MM.1S (cell line): ENCODE measurements around the gene CDK2AP2.
A peak's percentile ranks its signal among the peaks of the same experiment; 100 is the strongest.
"Not testable (repeated sequence)": the region's sequence is repeated elsewhere in the genome, so short reads cannot be mapped to it uniquely, and the experiment has no call there.

Experiments used
- DNase-seq: peaks from one replicate; pipeline ENCODE4 v3.0.0-alpha.2; 2015
- H2AFZ ChIP-seq: fragments of 300-600 bp; sonication (generic); 2 replicates; pipeline ENCODE4 v1.6.0; 2016; ENCODE audit warnings: antibody characterized with exemption, low read length
- H3F3A ChIP-seq: fragments of 300-600 bp; sonication (generic); 2 replicates; pipeline ENCODE4 v1.6.1; 2016; ENCODE audit warnings: mild to moderate bottlenecking, antibody characterized with exemption, low read length, moderate library complexity, mixed read lengths; ENCODE audit not compliant: insufficient read depth
- H3K27ac ChIP-seq: fragments of 300-600 bp; sonication (generic); 2 replicates; pipeline ENCODE4 v1.5.1; 2016; ENCODE audit warnings: mild to moderate bottlenecking, low read length
- H3K27me3 ChIP-seq: fragments of 300-600 bp; sonication (generic); replicated peaks from 2 replicates; pipeline ENCODE4 v1.6.0; 2016; ENCODE audit warnings: low read length; ENCODE audit not compliant: insufficient read depth
- H3K36me3 ChIP-seq: fragments of 300-600 bp; sonication (generic); replicated peaks from 2 replicates; pipeline ENCODE4 v1.6.1; 2016; ENCODE audit warnings: mild to moderate bottlenecking, low read length, mixed read lengths; ENCODE audit not compliant: insufficient read depth
- H3K4me1 ChIP-seq: fragments of 300-600 bp; sonication (generic); 2 replicates; pipeline ENCODE4 v1.6.1; 2016; ENCODE audit warnings: low read length, mixed read lengths
- H3K4me2 ChIP-seq: fragments of 300-600 bp; sonication (generic); 2 replicates; pipeline ENCODE4 v1.6.0; 2016; ENCODE audit warnings: low read depth, low read length
- H3K4me3 ChIP-seq: fragments of 300-600 bp; sonication (generic); 2 replicates; pipeline ENCODE4 v1.5.1; 2016; ENCODE audit warnings: low read length, mixed read lengths
- H3K79me2 ChIP-seq: fragments of 300-600 bp; sonication (generic); 2 replicates; pipeline ENCODE4 v1.6.1; 2016; ENCODE audit warnings: mixed run types, low read length, mixed read lengths
- H3K9ac ChIP-seq: fragments of 300-600 bp; sonication (generic); 2 replicates; pipeline ENCODE4 v1.6.1; 2016; ENCODE audit warnings: low read length, mixed read lengths
- H3K9me2 ChIP-seq: fragments of 300-600 bp; sonication (generic); replicated peaks from 2 replicates; pipeline ENCODE4 v1.6.1; 2016; ENCODE audit warnings: mild to moderate bottlenecking, low read length, mixed read lengths; ENCODE audit not compliant: insufficient read depth
- H3K9me3 ChIP-seq: fragments of 300-600 bp; sonication (generic); replicated peaks from 2 replicates; pipeline ENCODE4 v1.6.1; 2016; ENCODE audit warnings: mild to moderate bottlenecking, low read length, mixed read lengths; ENCODE audit not compliant: insufficient read depth
- H4K20me1 ChIP-seq: fragments of 300-600 bp; sonication (generic); 2 replicates; pipeline ENCODE4 v1.6.1; 2016; ENCODE audit warnings: mild to moderate bottlenecking, low read length, moderate library complexity, mixed read lengths; ENCODE audit not compliant: insufficient read depth
- EZH2 ChIP-seq: fragments of 300-600 bp; sonication (generic); optimal IDR thresholded peaks from 2 replicates; pipeline ENCODE3; 2017; ENCODE audit warnings: low read depth, mild to moderate bottlenecking, antibody characterized with exemption, low read length, mixed read lengths
- EZH2phosphoT487 ChIP-seq: fragments of 300-600 bp; sonication (generic); IDR thresholded peaks from 2 replicates; pipeline ENCODE4 v1.6.1; 2018; ENCODE audit warnings: antibody characterized with exemption, low read length
- TF ChIP-seq, protein P1 (sequence below): fragments of 300-600 bp; sonication (generic); IDR thresholded peaks from 2 replicates; pipeline ENCODE4 v1.5.1; 2016; ENCODE audit warnings: antibody characterized with exemption, low read length, mixed read lengths

The CDK2AP2 gene

DNA sequence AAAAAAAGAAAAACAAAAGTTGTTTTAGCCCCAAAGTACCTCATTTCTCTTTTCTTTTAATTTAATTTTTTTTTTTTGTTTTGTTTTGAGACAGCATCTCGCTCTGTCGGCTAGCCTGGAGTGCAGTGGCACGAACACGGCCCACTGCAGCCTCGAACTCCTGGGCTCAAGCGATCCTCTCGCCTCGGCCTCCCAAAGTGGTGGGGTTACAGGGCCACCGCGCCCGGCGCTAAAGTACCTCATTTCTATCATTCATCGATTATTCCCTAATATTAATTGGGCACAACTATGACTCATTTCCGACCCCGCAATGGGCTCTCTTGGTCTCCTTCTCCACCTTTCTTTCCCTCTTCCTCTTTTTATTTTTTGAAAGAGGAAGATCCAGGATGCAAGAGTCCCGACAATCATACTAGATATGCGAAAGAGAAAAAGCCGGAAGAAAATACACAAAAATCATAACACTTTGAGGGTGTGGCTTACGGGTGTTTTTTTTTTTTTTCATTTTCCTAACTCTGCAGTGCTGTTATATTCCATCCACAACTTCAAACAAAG is 25.6 kb downstream of the CDK2AP2 start:
- Histone ChIP-seq H3K79me2 (peaks cover 26% of the 10 kb centered on the region), H3K9me3 (no peaks in the 10 kb centered on the region), H3K4me3 (peak overlapping the region; percentile 67), H3K9me2 (no peaks in the 10 kb centered on the region), H2AFZ (peak overlapping the region; percentile 90), H3F3A (no peaks in the 10 kb centered on the region), H3K4me2 (peak overlapping the region; percentile 56), H4K20me1 (no peaks in the 10 kb centered on the region), H3K27ac (peak overlapping the region; percentile 38; the same call in 1 of the 2 replicates), H3K4me1 (peaks cover 20% of the 10 kb centered on the region), H3K27me3 (peaks cover 21% of the 10 kb centered on the region), H3K36me3 (no peaks in the 10 kb centered on the region), H3K9ac (peak overlapping the region; percentile 55; the same call in 1 of the 2 replicates)
- TF ChIP-seq EZH2 (no peak), EZH2phosphoT487 (no peak)
- TF ChIP-seq, protein P1, sequence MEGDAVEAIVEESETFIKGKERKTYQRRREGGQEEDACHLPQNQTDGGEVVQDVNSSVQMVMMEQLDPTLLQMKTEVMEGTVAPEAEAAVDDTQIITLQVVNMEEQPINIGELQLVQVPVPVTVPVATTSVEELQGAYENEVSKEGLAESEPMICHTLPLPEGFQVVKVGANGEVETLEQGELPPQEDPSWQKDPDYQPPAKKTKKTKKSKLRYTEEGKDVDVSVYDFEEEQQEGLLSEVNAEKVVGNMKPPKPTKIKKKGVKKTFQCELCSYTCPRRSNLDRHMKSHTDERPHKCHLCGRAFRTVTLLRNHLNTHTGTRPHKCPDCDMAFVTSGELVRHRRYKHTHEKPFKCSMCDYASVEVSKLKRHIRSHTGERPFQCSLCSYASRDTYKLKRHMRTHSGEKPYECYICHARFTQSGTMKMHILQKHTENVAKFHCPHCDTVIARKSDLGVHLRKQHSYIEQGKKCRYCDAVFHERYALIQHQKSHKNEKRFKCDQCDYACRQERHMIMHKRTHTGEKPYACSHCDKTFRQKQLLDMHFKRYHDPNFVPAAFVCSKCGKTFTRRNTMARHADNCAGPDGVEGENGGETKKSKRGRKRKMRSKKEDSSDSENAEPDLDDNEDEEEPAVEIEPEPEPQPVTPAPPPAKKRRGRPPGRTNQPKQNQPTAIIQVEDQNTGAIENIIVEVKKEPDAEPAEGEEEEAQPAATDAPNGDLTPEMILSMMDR = no peak
- DNase-seq = no peak

GRCh38 chr11:67477344-67478050 is 30.5 kb downstream of the CDK2AP2 start:
- not testable (repeated sequence) for H3K9me3 ChIP-seq, H3K4me2 ChIP-seq, H3K4me3 ChIP-seq, H3K9ac ChIP-seq, DNase-seq, H3K36me3 ChIP-seq, H3K27ac ChIP-seq, H3F3A ChIP-seq, H3K79me2 ChIP-seq, H2AFZ ChIP-seq, H3K9me2 ChIP-seq, H4K20me1 ChIP-seq, H3K4me1 ChIP-seq
- H3K27me3 ChIP-seq = peaks cover 36% of the 10 kb centered on the region

DNA sequence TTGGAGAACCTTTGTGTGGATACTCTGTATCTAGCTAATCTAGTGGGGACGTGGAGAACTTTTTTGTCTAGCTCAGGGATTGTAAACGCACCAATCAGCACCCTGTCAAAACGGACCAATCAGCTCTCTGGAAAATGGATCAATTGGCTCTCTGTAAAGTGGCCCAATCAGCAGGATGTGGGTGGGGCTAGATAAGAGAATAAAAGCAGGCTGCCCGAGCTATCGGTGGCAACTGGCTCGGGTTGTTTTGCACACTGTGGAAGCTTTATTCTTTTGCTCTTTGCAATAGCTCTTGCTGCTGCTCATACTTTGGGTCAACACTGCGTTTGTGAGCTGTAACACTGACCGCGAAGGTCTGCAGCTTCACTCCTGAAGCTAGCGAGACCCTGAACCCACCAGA is 31.3 kb downstream of the CDK2AP2 start:
- H3K4me1 ChIP-seq, H3F3A ChIP-seq, DNase-seq, H3K4me2 ChIP-seq, H3K36me3 ChIP-seq, H3K9me3 ChIP-seq, H3K4me3 ChIP-seq, H2AFZ ChIP-seq, H3K27ac ChIP-seq, H4K20me1 ChIP-seq, H3K9ac ChIP-seq, H3K79me2 ChIP-seq, H3K9me2 ChIP-seq: not testable (repeated sequence)
- peaks cover 36% of the 10 kb centered on the region for H3K27me3 ChIP-seq

GRCh38 chr11:67472882-67473281 is 35.1 kb downstream of the CDK2AP2 start:
- Histone ChIP-seq H3K4me3 (no peak overlapping the region), H3K79me2 (no peaks in the 10 kb centered on the region; the same call in 1 of the 2 replicates), H3K9ac (no peak overlapping the region), H3K9me3 (no peaks in the 10 kb centered on the region), H3K27ac (no peak overlapping the region), H3F3A (no peaks in the 10 kb centered on the region), H3K36me3 (no peaks in the 10 kb centered on the region), H3K9me2 (no peaks in the 10 kb centered on the region), H3K27me3 (peaks cover 15% of the 10 kb centered on the region), H4K20me1 (no peaks in the 10 kb centered on the region), H3K4me2 (no peak overlapping the region), H3K4me1 (peaks cover 5% of the 10 kb centered on the region), H2AFZ (no peak overlapping the region)
- TF ChIP-seq EZH2phosphoT487 (no peak), EZH2 (no peak)
- TF ChIP-seq, protein P1 = no peak
- no peak for DNase-seq
